HCT116 (cell line): ENCODE results near the gene GTF2IRD1. TPM values are rescaled to one million over a fixed set of nuclear protein-coding genes. Genes with fewer than 3 reads are reported as not detected.

Source experiments
- ATAC-seq: fragments of 200-7000 bp; cut with Tn5 transposase; 2 replicates; pipeline ENCODE4 v1.9.1; 2020; ENCODE audit warnings: mild to moderate bottlenecking, moderate library complexity
- BruUV-seq: library from RNA; stranded (reverse); fragments of 400-500 nt; replicated peaks from 2 replicates; lab custom pipeline; 2021; lab: Mats Ljungman, UMichigan
- CTCF ChIA-PET: fragments of 300-600 bp; sonication (Branson Sonifier 250); formaldehyde crosslinking; loops from one replicate; lab custom pipeline; 2021; ENCODE audit warnings: antibody characterized with exemption; lab: Charles Lee
- POLR2A ChIA-PET: fragments of 300-600, 350-600 bp; sonication (Branson Sonifier 250); formaldehyde crosslinking; loops from one replicate; lab custom pipeline; 2021; ENCODE audit warnings: antibody characterized with exemption; lab: Charles Lee
- RAD21 ChIA-PET, 2 experiments: fragments of 300-600 bp; sonication (Branson Sonifier 250); formaldehyde crosslinking; loops; one replicate each; lab custom pipeline; 2023; ENCODE audit warnings: low total read pairs in 2 of 2; ENCODE audit not compliant: uncharacterized antibody in 2 of 2, unreplicated experiment in 2 of 2, low non-redundant PET in 1 of 2; lab: Charles Lee
- DNase-seq: peaks from one replicate; pipeline ENCODE4 v3.0.0-alpha.2; 2010; ENCODE audit warnings: low read depth, low spot score
- H2AFZ ChIP-seq: fragments of 200-600 bp; shearing (Covaris generic), sonication (generic); 2 replicates; pipeline ENCODE4 v1.6.1; 2017; ENCODE audit warnings: low read depth, mixed run types, mixed read lengths, antibody characterized with exemption, low read length; ENCODE audit not compliant: poor library complexity, severe bottlenecking
- H3K27ac ChIP-seq: 2 replicates; pipeline ENCODE4 v1.5.1; 2012; ENCODE audit warnings: low read depth, low read length
- H3K27me3 ChIP-seq: fragments of 200-600 bp; sonication (generic); 2 replicates; pipeline ENCODE4 v1.6.1; 2016; ENCODE audit warnings: mixed run types, low read length, mixed read lengths; ENCODE audit not compliant: insufficient read depth
- H3K36me3 ChIP-seq, 2 experiments: fragments of 200-500 bp in 1 of 2; fragments of 200-600 bp in 1 of 2; sonication (Bioruptor generic) in 1 of 2; sonication (generic) in 1 of 2; 2 replicates each; pipeline versions ENCODE4 v1.5.1 to v1.6.1; 2014 to 2016; ENCODE audit warnings: low read length in 2 of 2, inconsistent platforms in 1 of 2, mixed read lengths in 1 of 2, mixed run types in 1 of 2; ENCODE audit not compliant: insufficient read depth in 2 of 2, control insufficient read depth in 1 of 2
- H3K4me1 ChIP-seq, 2 experiments: fragments of 200-600 bp in 1 of 2; sonication (generic) in 1 of 2; 2 replicates each; pipeline versions ENCODE4 v1.5.1 to v1.6.1; 2012 to 2017; ENCODE audit warnings: low read length in 2 of 2, inconsistent platforms in 1 of 2, mild to moderate bottlenecking in 1 of 2, mixed read lengths in 1 of 2, mixed run types in 1 of 2, moderate library complexity in 1 of 2; ENCODE audit not compliant: insufficient read depth in 2 of 2, control insufficient read depth in 1 of 2
- H3K4me2 ChIP-seq: fragments of 200-600 bp; sonication (generic); 2 replicates; pipeline ENCODE4 v1.6.1; 2017; ENCODE audit warnings: mixed run types, low read length, mixed read lengths
- H3K4me3 ChIP-seq, 2 experiments: fragments of 200-600 bp in 1 of 2; sonication (generic) in 1 of 2; replicated peaks in 1 of 2; 2 replicates each; pipeline ENCODE4 v1.5.1; 2011 to 2016; ENCODE audit warnings: low read length in 2 of 2, control low read depth in 1 of 2, low read depth in 1 of 2, mild to moderate bottlenecking in 1 of 2, mixed read lengths in 1 of 2, mixed run types in 1 of 2
- H3K79me2 ChIP-seq: fragments of 200-600 bp; sonication (generic); 2 replicates; pipeline ENCODE4 v1.6.1; 2017; ENCODE audit warnings: mild to moderate bottlenecking, mixed run types, low read length, moderate library complexity, mixed read lengths; ENCODE audit not compliant: insufficient read depth
- H3K9ac ChIP-seq: fragments of 200-600 bp; sonication (generic); 2 replicates; pipeline ENCODE4 v1.6.1; 2016; ENCODE audit warnings: low read length, mixed read lengths
- H3K9me2 ChIP-seq: fragments of 200-600 bp; sonication (generic), shearing (Covaris generic); 2 replicates; pipeline ENCODE4 v1.6.1; 2017; ENCODE audit warnings: mixed run types, mild to moderate bottlenecking, moderate library complexity; ENCODE audit not compliant: insufficient read depth
- H3K9me3 ChIP-seq, 2 experiments: fragments of 200-500 bp in 1 of 2; fragments of 200-600 bp in 1 of 2; sonication (Bioruptor generic) in 1 of 2; sonication (generic) in 1 of 2; 2 replicates each; pipeline ENCODE4 v1.6.1; 2014 to 2017; ENCODE audit warnings: low read length in 2 of 2, mixed read lengths in 2 of 2, inconsistent platforms in 1 of 2, low read depth in 1 of 2, mild to moderate bottlenecking in 1 of 2, mixed run types in 1 of 2, moderate library complexity in 1 of 2; ENCODE audit not compliant: control insufficient read depth in 1 of 2, insufficient read depth in 1 of 2
- H4K20me1 ChIP-seq: fragments of 200-600 bp; sonication (generic), shearing (Covaris generic); 2 replicates; pipeline ENCODE4 v1.6.1; 2017; ENCODE audit warnings: mixed run types, mild to moderate bottlenecking, moderate library complexity; ENCODE audit not compliant: insufficient read depth
- CBX3 ChIP-seq: IDR thresholded peaks from 2 replicates; pipeline ENCODE4 v1.6.1; 2012; ENCODE audit warnings: low read depth
- CTCF ChIP-seq, 3 experiments: fragments of 200-600 bp in 1 of 3; sonication (generic) in 1 of 3; IDR thresholded peaks in 2 of 3; conservative IDR thresholded peaks in 1 of 3; 2 replicates each; pipeline ENCODE4 v1.5.1; 2012 to 2017; ENCODE audit warnings: low read depth in 2 of 3, low read length in 2 of 3, antibody characterized with exemption in 1 of 3, borderline replicate concordance in 1 of 3, control low read depth in 1 of 3, mild to moderate bottlenecking in 1 of 3, mixed read lengths in 1 of 3, mixed run types in 1 of 3, moderate library complexity in 1 of 3; ENCODE audit not compliant: insufficient read depth in 1 of 3
- EGR1 ChIP-seq: IDR thresholded peaks from 2 replicates; pipeline ENCODE4 v1.6.1; 2012; ENCODE audit warnings: low read depth
- ELF1 ChIP-seq: IDR thresholded peaks from 2 replicates; pipeline ENCODE4 v1.6.1; 2012; ENCODE audit warnings: low read depth, borderline replicate concordance
- EZH2 ChIP-seq: fragments of 200-600 bp; sonication (generic); IDR thresholded peaks from 2 replicates; pipeline ENCODE4 v1.6.1; 2017; ENCODE audit warnings: antibody characterized with exemption, mixed run types
- EZH2phosphoT487 ChIP-seq: fragments of 200-600 bp; IDR thresholded peaks from 2 replicates; pipeline ENCODE4 v1.6.1; 2018; ENCODE audit warnings: antibody characterized with exemption, borderline replicate concordance
- FOSL1 ChIP-seq: IDR thresholded peaks from 2 replicates; pipeline ENCODE4 v1.6.1; 2012; ENCODE audit warnings: low read depth
- JUND ChIP-seq: IDR thresholded peaks from 2 replicates; pipeline ENCODE4 v1.6.1; 2012
- POLR2A ChIP-seq: IDR thresholded peaks from 2 replicates; pipeline ENCODE4 v1.7.0; 2011; ENCODE audit warnings: borderline replicate concordance; ENCODE audit not compliant: insufficient read depth, insufficient read length; ENCODE audit errors: extremely low read depth
- POLR2AphosphoS5 ChIP-seq: IDR thresholded peaks from 2 replicates; pipeline ENCODE4 v1.6.1; 2011; ENCODE audit warnings: mild to moderate bottlenecking, low read depth, low read length, moderate library complexity
- RAD21 ChIP-seq: IDR thresholded peaks from 2 replicates; pipeline ENCODE4 v1.6.1; 2012; ENCODE audit warnings: low read depth, mild to moderate bottlenecking
- SIN3A ChIP-seq: IDR thresholded peaks from 2 replicates; pipeline ENCODE4 v1.6.1; 2012; ENCODE audit warnings: low read depth
- TCF7L2 ChIP-seq: IDR thresholded peaks from 2 replicates; pipeline ENCODE4 v1.7.0; 2011; ENCODE audit warnings: borderline replicate concordance, inconsistent platforms; ENCODE audit not compliant: insufficient read depth, insufficient read length; ENCODE audit errors: extremely low read depth
- YY1 ChIP-seq: IDR thresholded peaks from 2 replicates; pipeline ENCODE4 v1.6.1; 2011; ENCODE audit warnings: low read length, low read depth, moderate library complexity, mild to moderate bottlenecking; ENCODE audit not compliant: insufficient replicate concordance; ENCODE audit errors: extremely low read depth
- ZBTB33 ChIP-seq: IDR thresholded peaks from 2 replicates; pipeline ENCODE4 v1.6.1; 2011; ENCODE audit warnings: mild to moderate bottlenecking, low read length, moderate library complexity; ENCODE audit not compliant: insufficient replicate concordance; ENCODE audit errors: extremely low read depth
- ZNF274 ChIP-seq: fragments of 200-500 bp; sonication (Bioruptor generic); IDR thresholded peaks from 2 replicates; pipeline ENCODE4 v1.6.1; 2014; ENCODE audit warnings: mild to moderate bottlenecking, low read depth, low read length, inconsistent platforms
- intact Hi-C: fragments of 100-400 bp; cut with micrococcal nuclease; formaldehyde crosslinking; loops from 2 replicates; pipeline ENCODE4 v1.10.0; 2022
- total RNA-seq: library from RNA; stranded (reverse); gene quantifications from one replicate; pipeline ENCODE4 v1.2.1, GENCODE V29; 2021; ENCODE audit not compliant: unreplicated experiment
- TF ChIP-seq, protein P1 (sequence below): IDR thresholded peaks from 2 replicates; pipeline ENCODE4 v1.6.1; 2012

The GTF2IRD1 gene
- total RNA-seq, 1 experiment from 2014 or later: 34.5 TPM

- ChIA-PET CTCF (no interaction called here), RAD21 (no interaction called here), POLR2A (no interaction called here)
- intact Hi-C loops: no loop called here
- DNase-seq: no peak
- Histone ChIP-seq H3K36me3 (no peaks in the 10 kb centered on the region), H3K4me3 (no peak overlapping the region), H3K9me3 (no peaks in the 10 kb centered on the region), H2AFZ (no peak overlapping the region), H3K27ac (no peak overlapping the region), H3K4me1 (peaks cover 0 to 4% of the 10 kb centered on the region in 2 experiments; a peak in 1 of 4 replicates), H3K79me2 (no peaks in the 10 kb centered on the region; the same call in 1 of the 2 replicates), H3K4me2 (no peak overlapping the region), H3K9me2 (no peaks in the 10 kb centered on the region), H3K9ac (no peak overlapping the region), H3K27me3 (no peaks in the 10 kb centered on the region), H4K20me1 (no peaks in the 10 kb centered on the region)
- 0 out of 2 replicates have a peak, but pooled peaks have one; percentile 20 for ATAC-seq
- no peak for TF ChIP-seq TCF7L2
- TF ChIP-seq, protein P1, sequence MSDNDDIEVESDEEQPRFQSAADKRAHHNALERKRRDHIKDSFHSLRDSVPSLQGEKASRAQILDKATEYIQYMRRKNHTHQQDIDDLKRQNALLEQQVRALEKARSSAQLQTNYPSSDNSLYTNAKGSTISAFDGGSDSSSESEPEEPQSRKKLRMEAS: no peak
- no peak for TF ChIP-seq CTCF (IDR thresholded peaks at IDR 0.05 in 2 of 3, conservative IDR thresholded peaks at IDR 0.05 in 1 of 3; ENCODE audit: borderline replicate concordance in 1 of 3, insufficient read depth in 1 of 3, low read depth in 2 of 3, low read length in 2 of 3)
- TF ChIP-seq SIN3A: no peak
- TF ChIP-seq RAD21: no peak
- no peak for TF ChIP-seq POLR2A
- TF ChIP-seq EZH2phosphoT487: no peak
- no peak for TF ChIP-seq ZNF274
- no peak for TF ChIP-seq ZBTB33
- no peak for TF ChIP-seq YY1
- TF ChIP-seq EGR1: no peak
- no peak for TF ChIP-seq JUND
- no peak for TF ChIP-seq POLR2AphosphoS5
- no peak for TF ChIP-seq FOSL1
- TF ChIP-seq EZH2: no peak
- TF ChIP-seq CBX3: no peak
- no peak for TF ChIP-seq ELF1
- BruUV-seq: no TSS peak
Observed at GRCh38 chr7:74495112-74496086, 41.7 kb downstream of the GTF2IRD1 start.
